MM.1S (cell line): ENCODE results near the gene POLR1H.

Source experiments
- DNase-seq: peaks from one replicate; pipeline ENCODE4 v3.0.0-alpha.2; 2015
- H2AFZ ChIP-seq: fragments of 300-600 bp; sonication (generic); 2 replicates; pipeline ENCODE4 v1.6.0; 2016; ENCODE audit warnings: antibody characterized with exemption, low read length
- H3F3A ChIP-seq: fragments of 300-600 bp; sonication (generic); 2 replicates; pipeline ENCODE4 v1.6.1; 2016; ENCODE audit warnings: mild to moderate bottlenecking, antibody characterized with exemption, low read length, moderate library complexity, mixed read lengths; ENCODE audit not compliant: insufficient read depth
- H3K27ac ChIP-seq: fragments of 300-600 bp; sonication (generic); 2 replicates; pipeline ENCODE4 v1.5.1; 2016; ENCODE audit warnings: mild to moderate bottlenecking, low read length
- H3K27me3 ChIP-seq: fragments of 300-600 bp; sonication (generic); replicated peaks from 2 replicates; pipeline ENCODE4 v1.6.0; 2016; ENCODE audit warnings: low read length; ENCODE audit not compliant: insufficient read depth
- H3K36me3 ChIP-seq: fragments of 300-600 bp; sonication (generic); replicated peaks from 2 replicates; pipeline ENCODE4 v1.6.1; 2016; ENCODE audit warnings: mild to moderate bottlenecking, low read length, mixed read lengths; ENCODE audit not compliant: insufficient read depth
- H3K4me1 ChIP-seq: fragments of 300-600 bp; sonication (generic); 2 replicates; pipeline ENCODE4 v1.6.1; 2016; ENCODE audit warnings: low read length, mixed read lengths
- H3K4me2 ChIP-seq: fragments of 300-600 bp; sonication (generic); 2 replicates; pipeline ENCODE4 v1.6.0; 2016; ENCODE audit warnings: low read depth, low read length
- H3K4me3 ChIP-seq: fragments of 300-600 bp; sonication (generic); 2 replicates; pipeline ENCODE4 v1.5.1; 2016; ENCODE audit warnings: low read length, mixed read lengths
- H3K79me2 ChIP-seq: fragments of 300-600 bp; sonication (generic); 2 replicates; pipeline ENCODE4 v1.6.1; 2016; ENCODE audit warnings: mixed run types, low read length, mixed read lengths
- H3K9ac ChIP-seq: fragments of 300-600 bp; sonication (generic); 2 replicates; pipeline ENCODE4 v1.6.1; 2016; ENCODE audit warnings: low read length, mixed read lengths
- H3K9me2 ChIP-seq: fragments of 300-600 bp; sonication (generic); replicated peaks from 2 replicates; pipeline ENCODE4 v1.6.1; 2016; ENCODE audit warnings: mild to moderate bottlenecking, low read length, mixed read lengths; ENCODE audit not compliant: insufficient read depth
- H3K9me3 ChIP-seq: fragments of 300-600 bp; sonication (generic); replicated peaks from 2 replicates; pipeline ENCODE4 v1.6.1; 2016; ENCODE audit warnings: mild to moderate bottlenecking, low read length, mixed read lengths; ENCODE audit not compliant: insufficient read depth
- H4K20me1 ChIP-seq: fragments of 300-600 bp; sonication (generic); 2 replicates; pipeline ENCODE4 v1.6.1; 2016; ENCODE audit warnings: mild to moderate bottlenecking, low read length, moderate library complexity, mixed read lengths; ENCODE audit not compliant: insufficient read depth
- EZH2 ChIP-seq: fragments of 300-600 bp; sonication (generic); optimal IDR thresholded peaks from 2 replicates; pipeline ENCODE3; 2017; ENCODE audit warnings: low read depth, mild to moderate bottlenecking, antibody characterized with exemption, low read length, mixed read lengths
- EZH2phosphoT487 ChIP-seq: fragments of 300-600 bp; sonication (generic); IDR thresholded peaks from 2 replicates; pipeline ENCODE4 v1.6.1; 2018; ENCODE audit warnings: antibody characterized with exemption, low read length
- TF ChIP-seq, protein P1 (sequence below): fragments of 300-600 bp; sonication (generic); IDR thresholded peaks from 2 replicates; pipeline ENCODE4 v1.5.1; 2016; ENCODE audit warnings: antibody characterized with exemption, low read length, mixed read lengths

Gene POLR1H

DNA sequence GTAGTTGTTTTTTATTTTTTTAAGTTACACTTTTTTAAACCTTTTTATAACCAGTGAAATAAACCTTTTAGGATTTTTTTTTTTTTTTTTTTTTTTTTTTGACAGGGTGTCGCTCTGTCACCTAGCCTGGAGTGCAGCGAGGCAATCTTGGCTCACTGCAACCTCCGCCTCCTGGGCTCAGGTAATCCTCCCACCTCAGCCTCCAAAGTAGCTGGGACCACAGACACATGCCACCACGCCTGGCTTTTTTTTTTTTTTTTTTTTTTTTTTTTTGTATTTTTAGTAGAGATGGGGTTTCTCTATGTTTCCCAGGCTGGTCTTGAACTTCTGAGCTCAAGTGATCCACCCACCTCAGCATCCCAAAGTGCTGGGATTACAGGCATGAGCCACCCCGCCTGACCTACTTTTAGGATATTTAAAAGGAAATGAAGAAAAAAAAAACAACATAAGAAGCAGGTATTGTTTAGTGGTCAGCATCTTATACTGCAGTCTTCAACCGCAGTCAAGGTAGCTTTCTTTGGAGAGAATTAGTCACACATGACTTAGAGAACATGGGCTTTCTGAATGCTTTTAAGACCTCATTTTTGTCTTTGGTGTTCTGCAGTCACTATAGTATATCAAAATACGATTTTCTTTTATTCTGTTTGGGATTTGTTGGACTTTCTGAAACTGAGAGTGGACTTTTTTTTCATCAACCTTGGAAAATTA, 1.6 kb downstream of the POLR1H start:
- H3F3A ChIP-seq = peaks cover 13% of the 10 kb centered on the region
- H3K27ac ChIP-seq = no peak overlapping the region
- no peaks in the 10 kb centered on the region for H4K20me1 ChIP-seq
- H3K79me2 ChIP-seq = peaks cover 29% of the 10 kb centered on the region
- peak overlapping the region; percentile 78; the same call in 1 of the 2 replicates for H3K4me2 ChIP-seq
- no peaks in the 10 kb centered on the region for H3K36me3 ChIP-seq
- TF ChIP-seq EZH2 (no peak), EZH2phosphoT487 (no peak)
- TF ChIP-seq, protein P1, sequence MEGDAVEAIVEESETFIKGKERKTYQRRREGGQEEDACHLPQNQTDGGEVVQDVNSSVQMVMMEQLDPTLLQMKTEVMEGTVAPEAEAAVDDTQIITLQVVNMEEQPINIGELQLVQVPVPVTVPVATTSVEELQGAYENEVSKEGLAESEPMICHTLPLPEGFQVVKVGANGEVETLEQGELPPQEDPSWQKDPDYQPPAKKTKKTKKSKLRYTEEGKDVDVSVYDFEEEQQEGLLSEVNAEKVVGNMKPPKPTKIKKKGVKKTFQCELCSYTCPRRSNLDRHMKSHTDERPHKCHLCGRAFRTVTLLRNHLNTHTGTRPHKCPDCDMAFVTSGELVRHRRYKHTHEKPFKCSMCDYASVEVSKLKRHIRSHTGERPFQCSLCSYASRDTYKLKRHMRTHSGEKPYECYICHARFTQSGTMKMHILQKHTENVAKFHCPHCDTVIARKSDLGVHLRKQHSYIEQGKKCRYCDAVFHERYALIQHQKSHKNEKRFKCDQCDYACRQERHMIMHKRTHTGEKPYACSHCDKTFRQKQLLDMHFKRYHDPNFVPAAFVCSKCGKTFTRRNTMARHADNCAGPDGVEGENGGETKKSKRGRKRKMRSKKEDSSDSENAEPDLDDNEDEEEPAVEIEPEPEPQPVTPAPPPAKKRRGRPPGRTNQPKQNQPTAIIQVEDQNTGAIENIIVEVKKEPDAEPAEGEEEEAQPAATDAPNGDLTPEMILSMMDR = no peak
- no peaks in the 10 kb centered on the region for H3K9me2 ChIP-seq
- no peak overlapping the region for H2AFZ ChIP-seq
- H3K27me3 ChIP-seq = no peaks in the 10 kb centered on the region
- H3K4me3 ChIP-seq = no peak overlapping the region; the same call in 1 of the 2 replicates
- peaks cover 16% of the 10 kb centered on the region for H3K4me1 ChIP-seq
- H3K9ac ChIP-seq = no peak overlapping the region
- no peak for DNase-seq
- H3K9me3 ChIP-seq = no peaks in the 10 kb centered on the region

DNA sequence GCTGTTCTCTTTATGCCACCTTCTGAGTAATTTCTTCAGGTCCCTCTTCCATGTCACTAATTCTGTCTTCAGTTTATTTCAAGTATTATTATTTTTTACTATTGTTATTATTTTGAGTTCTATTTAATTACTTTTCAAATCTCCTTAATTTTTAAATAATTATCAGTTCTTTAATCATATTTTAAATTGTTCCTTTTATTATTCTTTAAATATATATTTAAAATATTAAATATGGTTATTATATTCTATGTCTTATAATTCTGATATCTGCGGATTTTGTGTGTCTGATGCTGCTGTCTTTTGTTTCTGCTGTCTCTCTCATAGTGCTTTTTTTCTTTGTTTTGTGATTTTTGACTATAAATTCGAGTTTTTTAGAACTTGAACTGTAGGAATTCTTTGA, 2.2 kb downstream of the POLR1H start:
- H3K27me3 ChIP-seq = no peaks in the 10 kb centered on the region
- peaks cover 36% of the 10 kb centered on the region for H3K79me2 ChIP-seq
- H3K9ac ChIP-seq = no peak overlapping the region
- no peak overlapping the region for H2AFZ ChIP-seq
- H4K20me1 ChIP-seq = no peaks in the 10 kb centered on the region
- no peak for DNase-seq
- H3K4me2 ChIP-seq = no peak overlapping the region
- H3K36me3 ChIP-seq = no peaks in the 10 kb centered on the region
- H3K4me3 ChIP-seq = no peak overlapping the region
- no peak overlapping the region for H3K27ac ChIP-seq
- H3K9me3 ChIP-seq = no peaks in the 10 kb centered on the region
- TF ChIP-seq EZH2 (no peak), EZH2phosphoT487 (no peak)
- TF ChIP-seq, protein P1 = no peak
- peaks cover 20% of the 10 kb centered on the region for H3K4me1 ChIP-seq
- H3K9me2 ChIP-seq = no peaks in the 10 kb centered on the region
- peaks cover 13% of the 10 kb centered on the region for H3F3A ChIP-seq

DNA sequence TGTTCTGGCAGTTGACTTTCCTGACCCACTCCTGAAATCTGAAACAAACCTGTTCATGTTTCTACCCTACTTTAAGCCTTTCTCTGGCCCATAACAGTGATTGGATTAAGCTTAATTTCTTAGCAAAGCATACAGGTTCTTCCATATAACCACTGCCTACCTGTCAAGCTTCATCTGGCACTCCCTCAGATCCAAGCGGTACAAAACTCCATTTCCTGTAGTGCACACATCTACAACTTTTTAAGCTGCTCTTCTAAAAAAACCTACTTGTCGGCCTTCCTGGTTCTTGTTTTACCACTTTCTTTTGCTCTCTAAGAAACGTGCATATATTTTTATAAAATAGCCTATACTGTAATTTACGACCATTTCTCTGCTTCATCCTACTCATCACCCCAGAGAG, 5.0 kb downstream of the POLR1H start:
- Histone ChIP-seq H2AFZ (peak overlapping the region; percentile 94), H3K4me2 (peak overlapping the region; percentile 83), H3K4me1 (peaks cover 15% of the 10 kb centered on the region), H3K27me3 (no peaks in the 10 kb centered on the region), H3K79me2 (peaks cover 29% of the 10 kb centered on the region), H3K9ac (peak overlapping the region; percentile 68; the same call in 1 of the 2 replicates), H3K36me3 (no peaks in the 10 kb centered on the region), H3K27ac (peak overlapping the region; percentile 86; the same call in 1 of the 2 replicates), H3K4me3 (peak overlapping the region; percentile 71), H3K9me3 (no peaks in the 10 kb centered on the region), H4K20me1 (no peaks in the 10 kb centered on the region), H3F3A (peaks cover 13% of the 10 kb centered on the region), H3K9me2 (no peaks in the 10 kb centered on the region)
- DNase-seq = peak; percentile 15
- TF ChIP-seq EZH2phosphoT487 (no peak), EZH2 (no peak)
- TF ChIP-seq, protein P1 = no peak
